Liver (tissue), 9 donors: Measurements from ENCODE around the gene TVP23C. TPM values are rescaled to one million over a fixed set of nuclear protein-coding genes. Genes with fewer than 3 reads are reported as not detected.

Source experiments
- DNase-seq: peaks from one replicate; pipeline ENCODE4 v3.0.0-alpha.2; 2017; ENCODE audit warnings: low spot score
- H3K27ac ChIP-seq, 2 donors: one replicate each; pipeline ENCODE4 v1.7.0; 2013; ENCODE audit warnings: inconsistent platforms in 2 of 2, low read length in 2 of 2, control low read depth in 1 of 2, low read depth in 1 of 2, mild to moderate bottlenecking in 1 of 2
- H3K27me3 ChIP-seq, 4 donors: one replicate each; pipeline versions ENCODE4 v1.6.1 to v1.7.0; 2013; ENCODE audit warnings: low read length in 3 of 4, inconsistent platforms in 1 of 4, mild to moderate bottlenecking in 1 of 4, moderate library complexity in 1 of 4; ENCODE audit not compliant: control insufficient read depth in 4 of 4, insufficient read depth in 4 of 4
- H3K36me3 ChIP-seq, 4 donors: one replicate each; pipeline versions ENCODE4 v1.6.1 to v1.7.0; 2013; ENCODE audit warnings: low read length in 3 of 4, mild to moderate bottlenecking in 3 of 4, low read depth in 1 of 4, moderate library complexity in 1 of 4; ENCODE audit not compliant: control insufficient read depth in 4 of 4, insufficient read depth in 3 of 4
- H3K4me1 ChIP-seq, 4 donors: one replicate each; pipeline versions ENCODE4 v1.6.1 to v1.7.0; 2013; ENCODE audit warnings: low read length in 3 of 4, mild to moderate bottlenecking in 3 of 4, moderate library complexity in 1 of 4; ENCODE audit not compliant: control insufficient read depth in 4 of 4, insufficient read depth in 4 of 4
- H3K4me3 ChIP-seq, 3 donors: one replicate each; pipeline versions ENCODE4 v1.6.1 to v1.7.0; 2013; ENCODE audit warnings: low read length in 3 of 3, control low read depth in 1 of 3, low read depth in 1 of 3, mild to moderate bottlenecking in 1 of 3
- H3K9ac ChIP-seq, 2 donors: one replicate each; pipeline ENCODE4 v1.7.0; 2013; ENCODE audit warnings: low read length in 2 of 2, mild to moderate bottlenecking in 2 of 2, moderate library complexity in 2 of 2, control low read depth in 1 of 2, low read depth in 1 of 2
- H3K9me3 ChIP-seq, 4 donors: one replicate each; pipeline versions ENCODE4 v1.6.1 to v1.7.0; 2013; ENCODE audit warnings: low read length in 3 of 4; ENCODE audit not compliant: control insufficient read depth in 4 of 4
- EGR1 ChIP-seq, 2 donors: IDR thresholded peaks; 2 replicates each; pipeline ENCODE4 v1.6.1; 2016 to 2018; ENCODE audit warnings: antibody characterized with exemption in 2 of 2, low read depth in 2 of 2
- FOXA1 ChIP-seq: IDR thresholded peaks from 2 replicates; pipeline ENCODE4 v1.6.1; 2016; ENCODE audit warnings: antibody characterized with exemption
- FOXA2 ChIP-seq: IDR thresholded peaks from 2 replicates; pipeline ENCODE4 v1.6.1; 2016; ENCODE audit warnings: antibody characterized with exemption
- GABPA ChIP-seq, 2 donors: IDR thresholded peaks in 1 of 2; conservative IDR thresholded peaks in 1 of 2; 2 replicates each; pipeline ENCODE4 v1.6.1; 2016; ENCODE audit warnings: antibody characterized with exemption in 2 of 2, mild to moderate bottlenecking in 1 of 2, moderate library complexity in 1 of 2
- HNF4A ChIP-seq, 2 donors: conservative IDR thresholded peaks; 2 replicates each; pipeline ENCODE4 v1.6.1; 2016; ENCODE audit warnings: antibody characterized with exemption in 2 of 2, mild to moderate bottlenecking in 2 of 2
- HNF4G ChIP-seq: IDR thresholded peaks from 2 replicates; pipeline ENCODE4 v1.6.1; 2016; ENCODE audit warnings: antibody characterized with exemption
- JUND ChIP-seq, 2 donors: IDR thresholded peaks; 2 replicates each; pipeline ENCODE4 v1.6.1; 2016; ENCODE audit warnings: antibody characterized with exemption in 2 of 2
- RAD21 ChIP-seq, 2 donors: IDR thresholded peaks; 2 replicates each; pipeline ENCODE4 v1.6.1; 2016; ENCODE audit warnings: antibody characterized with exemption in 2 of 2, mild to moderate bottlenecking in 2 of 2
- RXRA ChIP-seq, 2 donors: IDR thresholded peaks; 2 replicates each; pipeline ENCODE4 v1.6.1; 2017 to 2018; ENCODE audit warnings: antibody characterized with exemption in 2 of 2, mild to moderate bottlenecking in 1 of 2
- SP1 ChIP-seq: IDR thresholded peaks from 2 replicates; pipeline ENCODE4 v1.6.1; 2018; ENCODE audit warnings: antibody characterized with exemption, mild to moderate bottlenecking
- TAF1 ChIP-seq: conservative IDR thresholded peaks from 2 replicates; pipeline ENCODE4 v1.6.1; 2016; ENCODE audit warnings: antibody characterized with exemption, mild to moderate bottlenecking
- YY1 ChIP-seq: IDR thresholded peaks from 2 replicates; pipeline ENCODE4 v1.6.1; 2016; ENCODE audit warnings: antibody characterized with exemption, mild to moderate bottlenecking
- WGBS: extraction: QIAGEN DNeasy Blood & Tissue Kit; methylation state at CpG from one replicate; pipeline ENCODE4 v1.1.7; 2013; 5-methylcytosine and 5-hydroxymethylcytosine counted together
- polyA plus RNA-seq, 2 donors: library from polyadenylated mRNA; stranded (reverse) in 1 of 2; unstranded in 1 of 2; fragments of 200-250 nt in 1 of 2; fragments of >200 nt in 1 of 2; fragmentation: Nextera tagmentation in 1 of 2; extraction: Ambion mirVana in 1 of 2; gene quantifications; one replicate each; pipeline versions ENCODE4 v1.2.1 to v1.2.3, GENCODE V29; 2013 to 2015
- total RNA-seq, 2 donors: library from RNA; depleted of rRNA; stranded (reverse); fragments of >200 nt; gene quantifications; one replicate each; pipeline ENCODE4 v1.2.3, GENCODE V29; 2014
- TF ChIP-seq, protein P1 (sequence below): fragments of 150-350 bp; IDR thresholded peaks from 2 replicates; pipeline ENCODE4 v1.5.1; 2017; ENCODE audit warnings: improper control_type of control experiment, low read depth, low read length; ENCODE audit not compliant: missing input control
- TF ChIP-seq, protein P2 (sequence below): IDR thresholded peaks from 2 replicates; pipeline ENCODE4 v1.6.1; 2016; ENCODE audit warnings: antibody characterized with exemption
- TF ChIP-seq, protein P3 (sequence below): IDR thresholded peaks from 2 replicates; pipeline ENCODE4 v1.6.1; 2016; ENCODE audit warnings: antibody characterized with exemption, mild to moderate bottlenecking
- TF ChIP-seq, protein P4 (sequence below): IDR thresholded peaks from 2 replicates; pipeline ENCODE4 v1.6.1; 2016; ENCODE audit warnings: antibody characterized with exemption
- TF ChIP-seq, protein P5 (sequence below): IDR thresholded peaks from 2 replicates; pipeline ENCODE4 v1.6.1; 2016; ENCODE audit warnings: antibody characterized with exemption
- donor health status: healthy.
- donor health status: healthy.
- donor health status: healthy.
- donor health status: healthy.
- donor health status: healthy.

Gene TVP23C
- total and polyA plus RNA-seq, 4 donors: 0.77 to 20.7 (median 4.9) TPM

DNA sequence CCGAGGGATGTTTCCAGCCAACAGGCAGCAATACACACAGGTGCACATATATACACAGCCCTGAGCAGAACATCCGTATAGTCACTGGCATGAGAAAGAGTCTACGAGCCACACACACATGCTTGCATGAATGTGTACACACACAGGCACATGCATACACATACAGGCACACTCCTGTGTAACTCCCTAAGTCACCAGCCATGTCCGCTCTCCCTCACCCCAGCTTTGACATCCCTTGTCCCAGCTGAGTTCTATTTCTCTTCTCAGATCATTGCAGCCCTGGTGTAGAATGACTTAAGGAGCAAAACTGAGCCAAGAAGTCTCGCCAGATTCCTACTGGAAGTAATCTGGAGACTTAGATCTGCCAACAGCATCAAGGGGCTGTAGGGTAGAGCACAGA lies 108.9 kb downstream of the TVP23C start:
- no peak for DNase-seq
- H3K27me3 ChIP-seq: no peaks in the 10 kb centered on the region
- no peak overlapping the region for H3K9ac ChIP-seq
- TF ChIP-seq FOXA2 (no peak), TAF1 (no peak), RAD21 (IDR thresholded peaks at IDR 0.05) (no peak)
- TF ChIP-seq, protein P1, sequence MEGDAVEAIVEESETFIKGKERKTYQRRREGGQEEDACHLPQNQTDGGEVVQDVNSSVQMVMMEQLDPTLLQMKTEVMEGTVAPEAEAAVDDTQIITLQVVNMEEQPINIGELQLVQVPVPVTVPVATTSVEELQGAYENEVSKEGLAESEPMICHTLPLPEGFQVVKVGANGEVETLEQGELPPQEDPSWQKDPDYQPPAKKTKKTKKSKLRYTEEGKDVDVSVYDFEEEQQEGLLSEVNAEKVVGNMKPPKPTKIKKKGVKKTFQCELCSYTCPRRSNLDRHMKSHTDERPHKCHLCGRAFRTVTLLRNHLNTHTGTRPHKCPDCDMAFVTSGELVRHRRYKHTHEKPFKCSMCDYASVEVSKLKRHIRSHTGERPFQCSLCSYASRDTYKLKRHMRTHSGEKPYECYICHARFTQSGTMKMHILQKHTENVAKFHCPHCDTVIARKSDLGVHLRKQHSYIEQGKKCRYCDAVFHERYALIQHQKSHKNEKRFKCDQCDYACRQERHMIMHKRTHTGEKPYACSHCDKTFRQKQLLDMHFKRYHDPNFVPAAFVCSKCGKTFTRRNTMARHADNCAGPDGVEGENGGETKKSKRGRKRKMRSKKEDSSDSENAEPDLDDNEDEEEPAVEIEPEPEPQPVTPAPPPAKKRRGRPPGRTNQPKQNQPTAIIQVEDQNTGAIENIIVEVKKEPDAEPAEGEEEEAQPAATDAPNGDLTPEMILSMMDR: no peak
- no peak overlapping the region for H3K4me3 ChIP-seq
- H3K9me3 ChIP-seq: peaks cover 0 to 5% (median 1%) of the 10 kb centered on the region in 4 donors
- H3K27ac ChIP-seq: no peak overlapping the region
- WGBS: 98% methylated on average over 5 of the region's 5 CpGs
- no peaks in the 10 kb centered on the region for H3K4me1 ChIP-seq
- peaks cover 0 to 3% (median 0%) of the 10 kb centered on the region in 4 donors for H3K36me3 ChIP-seq

DNA sequence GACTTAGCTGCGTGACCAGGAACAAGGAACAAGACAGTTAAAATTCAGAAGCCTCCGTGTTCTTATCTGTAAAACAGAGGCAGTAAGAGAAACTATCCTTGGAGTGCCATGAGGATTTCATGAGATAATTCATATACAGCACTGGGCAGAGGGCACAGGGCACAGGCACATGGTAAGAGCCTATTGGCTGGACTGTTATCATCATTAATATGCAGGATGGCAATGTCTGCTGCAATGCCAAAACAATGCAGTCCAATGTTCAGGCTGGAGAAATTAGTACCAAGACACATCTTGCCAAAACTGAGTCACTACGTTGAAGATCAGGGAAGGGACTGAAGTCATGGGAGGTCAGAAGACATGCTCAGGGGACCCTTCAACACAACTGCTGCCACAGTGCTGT lies 109.5 kb downstream of the TVP23C start:
- peaks cover 0 to 5% (median 1%) of the 10 kb centered on the region in 4 donors for H3K9me3 ChIP-seq
- H3K4me3 ChIP-seq: no peak overlapping the region
- no peak overlapping the region for H3K27ac ChIP-seq
- 88% methylated on average over 3 of the region's 3 CpGs for WGBS
- H3K36me3 ChIP-seq: peaks cover 0 to 3% (median 0%) of the 10 kb centered on the region in 4 donors
- DNase-seq: no peak
- no peaks in the 10 kb centered on the region for H3K27me3 ChIP-seq
- H3K9ac ChIP-seq: no peak overlapping the region
- H3K4me1 ChIP-seq: peaks cover 0 to under 1% (median 0%) of the 10 kb centered on the region in 4 donors
- no peak for TF ChIP-seq JUND (IDR thresholded peaks at IDR 0.05)
- TF ChIP-seq, protein P2, sequence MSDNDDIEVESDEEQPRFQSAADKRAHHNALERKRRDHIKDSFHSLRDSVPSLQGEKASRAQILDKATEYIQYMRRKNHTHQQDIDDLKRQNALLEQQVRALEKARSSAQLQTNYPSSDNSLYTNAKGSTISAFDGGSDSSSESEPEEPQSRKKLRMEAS: no peak
- no peak for TF ChIP-seq HNF4G
- no peak for TF ChIP-seq GABPA (IDR thresholded peaks at IDR 0.05 in 1 of 2, conservative IDR thresholded peaks at IDR 0.05 in 1 of 2)
- no peak for TF ChIP-seq RAD21 (IDR thresholded peaks at IDR 0.05)
- TF ChIP-seq SP1: no peak
- no peak for TF ChIP-seq RXRA (IDR thresholded peaks at IDR 0.05)
- TF ChIP-seq TAF1: no peak
- TF ChIP-seq FOXA1: no peak
- TF ChIP-seq YY1: no peak
- no peak for TF ChIP-seq FOXA2

DNA sequence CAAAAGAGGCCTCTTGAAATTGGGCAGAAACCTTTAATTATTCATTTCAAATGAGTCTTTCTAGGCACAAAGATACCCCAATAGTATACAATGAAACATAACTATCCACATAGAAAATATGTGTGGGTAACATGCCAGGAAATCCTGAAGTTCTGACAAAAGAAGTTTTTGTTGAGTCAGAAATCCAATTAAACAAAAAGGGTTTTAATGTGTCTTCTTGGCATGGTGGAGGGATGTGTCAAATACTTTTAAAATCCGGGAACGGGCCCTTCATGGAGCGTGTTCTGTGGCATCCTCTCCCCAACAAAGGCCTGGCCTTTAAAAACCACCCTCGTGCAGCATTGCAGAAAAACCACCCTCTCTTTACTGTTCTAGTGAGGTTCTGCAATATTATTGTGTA lies 110.0 kb downstream of the TVP23C start:
- Histone ChIP-seq H3K36me3 (peaks cover 0 to 3% (median 0%) of the 10 kb centered on the region in 4 donors), H3K9me3 (peaks cover 0 to 5% (median 1%) of the 10 kb centered on the region in 4 donors), H3K9ac (no peak overlapping the region), H3K4me1 (peaks cover 0 to 3% (median 0%) of the 10 kb centered on the region in 4 donors), H3K27ac (no peak overlapping the region), H3K27me3 (no peaks in the 10 kb centered on the region), H3K4me3 (no peak overlapping the region)
- WGBS: 88% methylated on average over 4 of the region's 4 CpGs
- no peak for DNase-seq
- TF ChIP-seq SP1: no peak
- TF ChIP-seq YY1: no peak
- TF ChIP-seq EGR1 (IDR thresholded peaks at IDR 0.05; ENCODE audit: low read depth in 2 of 2): no peak
- no peak for TF ChIP-seq FOXA2
- no peak for TF ChIP-seq GABPA (IDR thresholded peaks at IDR 0.05 in 1 of 2, conservative IDR thresholded peaks at IDR 0.05 in 1 of 2)
- TF ChIP-seq, protein P2: no peak
- TF ChIP-seq, protein P3, sequence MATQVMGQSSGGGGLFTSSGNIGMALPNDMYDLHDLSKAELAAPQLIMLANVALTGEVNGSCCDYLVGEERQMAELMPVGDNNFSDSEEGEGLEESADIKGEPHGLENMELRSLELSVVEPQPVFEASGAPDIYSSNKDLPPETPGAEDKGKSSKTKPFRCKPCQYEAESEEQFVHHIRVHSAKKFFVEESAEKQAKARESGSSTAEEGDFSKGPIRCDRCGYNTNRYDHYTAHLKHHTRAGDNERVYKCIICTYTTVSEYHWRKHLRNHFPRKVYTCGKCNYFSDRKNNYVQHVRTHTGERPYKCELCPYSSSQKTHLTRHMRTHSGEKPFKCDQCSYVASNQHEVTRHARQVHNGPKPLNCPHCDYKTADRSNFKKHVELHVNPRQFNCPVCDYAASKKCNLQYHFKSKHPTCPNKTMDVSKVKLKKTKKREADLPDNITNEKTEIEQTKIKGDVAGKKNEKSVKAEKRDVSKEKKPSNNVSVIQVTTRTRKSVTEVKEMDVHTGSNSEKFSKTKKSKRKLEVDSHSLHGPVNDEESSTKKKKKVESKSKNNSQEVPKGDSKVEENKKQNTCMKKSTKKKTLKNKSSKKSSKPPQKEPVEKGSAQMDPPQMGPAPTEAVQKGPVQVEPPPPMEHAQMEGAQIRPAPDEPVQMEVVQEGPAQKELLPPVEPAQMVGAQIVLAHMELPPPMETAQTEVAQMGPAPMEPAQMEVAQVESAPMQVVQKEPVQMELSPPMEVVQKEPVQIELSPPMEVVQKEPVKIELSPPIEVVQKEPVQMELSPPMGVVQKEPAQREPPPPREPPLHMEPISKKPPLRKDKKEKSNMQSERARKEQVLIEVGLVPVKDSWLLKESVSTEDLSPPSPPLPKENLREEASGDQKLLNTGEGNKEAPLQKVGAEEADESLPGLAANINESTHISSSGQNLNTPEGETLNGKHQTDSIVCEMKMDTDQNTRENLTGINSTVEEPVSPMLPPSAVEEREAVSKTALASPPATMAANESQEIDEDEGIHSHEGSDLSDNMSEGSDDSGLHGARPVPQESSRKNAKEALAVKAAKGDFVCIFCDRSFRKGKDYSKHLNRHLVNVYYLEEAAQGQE: no peak
- TF ChIP-seq HNF4A (conservative IDR thresholded peaks at IDR 0.05): no peak
- TF ChIP-seq, protein P4, sequence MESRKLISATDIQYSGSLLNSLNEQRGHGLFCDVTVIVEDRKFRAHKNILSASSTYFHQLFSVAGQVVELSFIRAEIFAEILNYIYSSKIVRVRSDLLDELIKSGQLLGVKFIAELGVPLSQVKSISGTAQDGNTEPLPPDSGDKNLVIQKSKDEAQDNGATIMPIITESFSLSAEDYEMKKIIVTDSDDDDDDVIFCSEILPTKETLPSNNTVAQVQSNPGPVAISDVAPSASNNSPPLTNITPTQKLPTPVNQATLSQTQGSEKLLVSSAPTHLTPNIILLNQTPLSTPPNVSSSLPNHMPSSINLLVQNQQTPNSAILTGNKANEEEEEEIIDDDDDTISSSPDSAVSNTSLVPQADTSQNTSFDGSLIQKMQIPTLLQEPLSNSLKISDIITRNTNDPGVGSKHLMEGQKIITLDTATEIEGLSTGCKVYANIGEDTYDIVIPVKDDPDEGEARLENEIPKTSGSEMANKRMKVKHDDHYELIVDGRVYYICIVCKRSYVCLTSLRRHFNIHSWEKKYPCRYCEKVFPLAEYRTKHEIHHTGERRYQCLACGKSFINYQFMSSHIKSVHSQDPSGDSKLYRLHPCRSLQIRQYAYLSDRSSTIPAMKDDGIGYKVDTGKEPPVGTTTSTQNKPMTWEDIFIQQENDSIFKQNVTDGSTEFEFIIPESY: no peak
- no peak for TF ChIP-seq RXRA (IDR thresholded peaks at IDR 0.05)
- no peak for TF ChIP-seq HNF4G
- no peak for TF ChIP-seq RAD21 (IDR thresholded peaks at IDR 0.05)
- TF ChIP-seq, protein P1: no peak
- TF ChIP-seq, protein P5, sequence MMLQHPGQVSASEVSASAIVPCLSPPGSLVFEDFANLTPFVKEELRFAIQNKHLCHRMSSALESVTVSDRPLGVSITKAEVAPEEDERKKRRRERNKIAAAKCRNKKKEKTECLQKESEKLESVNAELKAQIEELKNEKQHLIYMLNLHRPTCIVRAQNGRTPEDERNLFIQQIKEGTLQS: no peak
- no peak for TF ChIP-seq TAF1
